HG03025 (cell line): ENCODE data around the gene KCNK16.

ENCODE experiments used
- ATAC-seq: cut with Tn5 transposase; IDR thresholded peaks from one replicate; pipeline ENCODE4 v1.9.1; 2021; ENCODE audit warnings: mild to moderate bottlenecking, moderate library complexity; ENCODE audit not compliant: unreplicated experiment, low FRiP score

The KCNK16 gene

DNA sequence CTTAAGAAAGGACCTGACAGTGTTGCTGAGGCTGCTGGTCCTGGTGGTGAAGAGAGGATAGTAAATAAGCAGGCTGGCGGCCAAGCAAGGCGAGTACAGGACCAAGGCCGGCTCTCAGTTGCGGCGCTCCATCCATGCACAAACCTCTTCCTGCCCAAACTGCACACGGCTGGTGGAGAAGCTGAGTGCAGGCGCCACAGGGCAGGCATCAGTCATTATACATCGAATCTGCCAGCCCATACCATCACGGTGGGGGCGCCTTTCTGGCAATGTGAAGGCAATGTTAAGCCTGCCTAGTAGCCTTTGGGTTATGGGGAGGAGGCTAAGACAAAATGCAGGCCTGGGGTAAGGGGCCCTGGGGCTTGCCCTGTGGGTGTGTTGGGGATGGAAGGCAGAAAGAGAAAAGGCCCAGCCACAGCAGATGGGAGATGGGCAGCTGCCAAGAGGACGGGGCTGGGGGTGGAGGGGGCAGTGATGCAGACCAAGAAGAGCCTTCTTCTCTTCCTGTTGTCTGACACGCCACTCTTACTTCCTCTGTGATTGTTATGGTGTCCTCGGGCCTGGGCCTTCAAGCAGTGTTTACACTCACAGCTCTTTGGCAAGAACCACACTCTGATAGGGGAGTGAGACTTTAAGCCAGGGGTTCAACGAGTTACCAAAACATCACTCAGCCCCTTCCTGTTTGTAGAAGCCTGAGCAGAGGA, 20.3 kb upstream of the KCNK16 start:
- no peak for ATAC-seq

GRCh38 chr6:39341937-39342336, 19.4 kb upstream of the KCNK16 start:
- ATAC-seq, result no peak

- no peak for ATAC-seq
Observed at GRCh38 chr6:39341352-39341751, 18.9 kb upstream of the KCNK16 start.

- no peak for ATAC-seq
Observed at GRCh38 chr6:39339868-39340550, 17.5 kb upstream of the KCNK16 start.

GRCh38 chr6:39339096-39339867, 16.8 kb upstream of the KCNK16 start:
- ATAC-seq, result no peak

DNA sequence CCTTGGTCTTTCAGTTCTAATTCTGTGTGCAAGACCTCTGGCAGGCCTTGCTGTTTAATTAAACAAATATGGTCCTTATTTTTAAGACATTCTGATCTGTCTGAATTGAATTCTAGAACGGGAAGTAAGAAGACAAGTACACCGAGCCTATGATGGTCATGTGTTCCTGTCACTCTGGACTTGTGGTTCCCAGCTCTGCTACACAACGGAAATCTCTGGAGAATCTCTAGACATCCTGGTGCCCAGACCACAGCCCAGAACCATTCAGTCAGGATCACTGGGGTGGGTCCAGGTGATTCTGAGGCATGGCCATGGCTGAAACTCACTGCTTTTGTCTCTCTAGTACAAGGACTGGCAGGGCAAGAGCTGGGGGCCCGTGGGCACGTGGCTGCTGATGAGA, 15.9 kb upstream of the KCNK16 start:
- ATAC-seq, result no peak

DNA sequence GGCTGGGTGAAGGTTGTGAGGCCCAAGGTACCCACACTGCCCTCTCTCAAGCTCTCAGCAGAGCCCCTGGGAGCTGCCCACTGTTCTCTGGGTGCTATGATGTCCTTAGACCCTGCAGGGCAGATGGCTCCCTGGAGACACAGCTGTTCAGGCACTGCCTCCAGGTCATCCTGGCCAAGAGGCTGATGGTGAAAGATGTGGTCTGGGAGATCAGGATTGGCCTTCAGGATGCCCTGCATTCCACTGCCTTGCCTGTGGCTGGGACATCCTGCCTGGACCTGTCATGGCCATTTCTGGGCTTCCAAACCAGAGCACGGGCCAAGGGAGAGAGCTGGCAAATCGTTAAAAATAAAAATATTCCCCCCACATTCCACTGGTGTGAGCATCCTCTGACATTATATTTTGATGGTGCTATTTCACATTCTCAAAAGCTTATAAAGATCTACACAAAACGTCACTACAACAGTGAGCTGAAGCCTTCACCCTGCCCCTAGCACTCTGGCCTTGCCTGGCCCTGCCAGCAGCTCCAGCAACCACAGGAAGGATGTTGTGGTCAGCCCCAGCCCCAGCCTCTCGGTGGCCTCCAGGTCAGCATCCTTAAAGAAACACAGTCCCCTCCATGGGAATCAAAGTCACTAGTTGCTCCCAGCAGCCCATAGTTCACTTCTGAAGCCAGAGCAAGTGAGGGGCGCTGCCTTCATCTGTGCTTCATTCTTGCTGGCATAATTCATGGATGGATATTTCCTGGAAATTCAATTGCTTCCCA, 13.5 kb upstream of the KCNK16 start:
- no peak for ATAC-seq

- ATAC-seq, result no peak
Observed at GRCh38 chr6:39333644-39334438, 11.3 kb upstream of the KCNK16 start.

DNA sequence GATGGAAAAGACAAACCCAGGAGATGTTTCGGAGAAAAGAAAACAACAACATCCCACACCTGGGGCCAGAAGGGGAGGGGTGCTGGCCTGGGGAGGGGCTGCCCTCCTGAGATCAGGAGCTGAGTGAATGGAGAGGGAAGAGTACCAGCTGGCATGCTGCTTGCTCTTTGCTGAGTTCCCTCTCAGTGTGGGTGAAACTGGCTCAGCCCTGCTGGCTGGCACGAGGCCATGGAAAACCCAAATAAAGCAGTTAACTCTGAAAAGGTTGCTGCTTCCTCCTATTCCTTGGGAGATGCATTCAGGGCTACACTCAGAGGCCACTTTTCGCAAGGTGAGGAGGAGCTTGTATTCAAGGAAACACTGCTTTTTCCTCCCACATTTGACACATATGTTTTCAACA, 8.0 kb upstream of the KCNK16 start:
- peak; percentile 7 for ATAC-seq

DNA sequence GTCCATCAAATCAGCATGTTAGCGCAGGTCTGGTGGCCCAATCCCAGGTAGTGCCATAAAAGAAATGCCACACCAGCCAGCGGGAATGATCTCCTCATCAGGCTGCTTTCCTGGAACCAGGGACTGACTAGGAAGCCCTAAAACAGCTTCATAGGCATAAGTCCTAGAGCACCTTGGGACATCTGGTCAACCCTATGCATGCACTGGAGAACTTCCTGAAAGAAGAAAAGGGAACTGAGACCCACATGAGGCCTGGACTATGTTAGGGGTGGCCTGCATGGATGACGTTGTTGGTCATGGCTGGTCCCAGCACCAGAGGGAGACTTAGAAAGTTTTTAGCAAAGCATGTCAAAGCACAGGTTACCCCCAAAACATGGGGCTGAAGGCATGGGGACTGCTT, 7.6 kb upstream of the KCNK16 start:
- peak; percentile 83 for ATAC-seq

GRCh38 chr6:39328066-39328465, 5.6 kb upstream of the KCNK16 start:
- no peak for ATAC-seq

DNA sequence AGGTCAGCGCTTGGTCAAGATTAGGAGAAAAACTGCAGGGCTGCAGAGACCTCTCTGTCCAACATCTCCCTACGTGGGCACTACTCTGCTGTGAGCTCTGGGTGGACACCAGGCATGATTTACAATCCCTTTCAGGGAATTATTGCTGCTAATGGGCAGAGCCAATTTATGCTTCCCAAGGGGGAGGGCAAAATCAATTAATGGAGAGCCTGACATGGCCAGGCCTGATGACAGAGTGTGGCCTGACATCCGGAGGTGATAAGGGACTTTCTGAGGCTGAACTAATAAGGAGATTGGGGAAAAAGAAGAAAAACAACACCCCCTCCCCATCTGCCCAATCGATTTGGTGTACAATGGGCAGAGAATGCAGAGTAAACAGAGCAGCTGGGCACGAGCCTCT, 5.0 kb upstream of the KCNK16 start:
- no peak for ATAC-seq

DNA sequence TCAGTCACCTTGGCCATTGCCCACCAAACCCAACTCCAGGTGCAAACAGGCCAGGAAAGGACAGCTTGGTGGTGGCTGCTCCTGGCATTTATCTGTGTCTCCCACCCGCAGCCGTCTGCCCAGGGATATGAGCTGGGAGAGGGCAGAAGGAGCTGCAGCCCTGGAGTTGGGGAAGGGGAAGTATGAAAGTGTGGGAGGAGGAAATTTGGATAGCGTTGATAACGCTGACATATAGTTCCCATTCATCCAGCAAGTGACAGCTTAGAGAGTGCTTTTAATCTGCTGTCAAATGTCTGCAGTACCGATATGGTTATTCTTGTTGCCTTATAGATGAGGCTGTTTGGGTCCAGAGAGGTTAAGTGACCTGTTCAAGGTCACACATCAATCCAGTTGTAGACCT, 741 bp downstream of the KCNK16 start:
- ATAC-seq, result no peak

DNA sequence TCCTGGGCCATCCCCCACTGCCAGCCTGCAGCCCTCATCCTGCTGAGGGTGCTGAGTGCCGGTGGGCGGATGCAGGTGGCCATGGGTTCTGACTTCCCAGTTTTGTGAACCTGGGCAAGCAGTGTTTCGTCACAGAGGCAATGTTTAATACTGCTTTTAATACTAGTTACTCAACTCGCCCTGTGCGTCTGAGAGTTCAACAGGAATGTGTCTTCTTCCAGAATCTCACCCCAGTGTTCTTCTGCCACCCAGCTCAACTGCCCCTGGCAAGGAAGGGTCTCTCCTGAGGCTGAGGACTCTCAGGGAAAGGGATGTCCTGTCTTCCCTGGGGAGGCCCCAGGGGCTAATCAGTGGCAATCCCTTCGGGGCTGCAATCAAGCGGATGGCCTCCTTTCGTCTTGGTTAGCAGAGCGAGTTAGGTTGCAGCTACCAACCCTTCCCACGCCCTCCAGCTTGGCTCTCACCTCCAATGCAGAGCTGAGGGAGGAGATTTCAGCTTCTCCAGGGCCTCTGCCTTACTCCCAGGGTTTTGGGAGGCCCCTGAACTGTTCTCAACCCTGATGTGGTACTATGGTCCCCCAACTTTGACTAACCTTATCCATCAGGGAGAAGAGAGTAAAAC, 2.0 kb downstream of the KCNK16 start:
- ATAC-seq, result no peak

DNA sequence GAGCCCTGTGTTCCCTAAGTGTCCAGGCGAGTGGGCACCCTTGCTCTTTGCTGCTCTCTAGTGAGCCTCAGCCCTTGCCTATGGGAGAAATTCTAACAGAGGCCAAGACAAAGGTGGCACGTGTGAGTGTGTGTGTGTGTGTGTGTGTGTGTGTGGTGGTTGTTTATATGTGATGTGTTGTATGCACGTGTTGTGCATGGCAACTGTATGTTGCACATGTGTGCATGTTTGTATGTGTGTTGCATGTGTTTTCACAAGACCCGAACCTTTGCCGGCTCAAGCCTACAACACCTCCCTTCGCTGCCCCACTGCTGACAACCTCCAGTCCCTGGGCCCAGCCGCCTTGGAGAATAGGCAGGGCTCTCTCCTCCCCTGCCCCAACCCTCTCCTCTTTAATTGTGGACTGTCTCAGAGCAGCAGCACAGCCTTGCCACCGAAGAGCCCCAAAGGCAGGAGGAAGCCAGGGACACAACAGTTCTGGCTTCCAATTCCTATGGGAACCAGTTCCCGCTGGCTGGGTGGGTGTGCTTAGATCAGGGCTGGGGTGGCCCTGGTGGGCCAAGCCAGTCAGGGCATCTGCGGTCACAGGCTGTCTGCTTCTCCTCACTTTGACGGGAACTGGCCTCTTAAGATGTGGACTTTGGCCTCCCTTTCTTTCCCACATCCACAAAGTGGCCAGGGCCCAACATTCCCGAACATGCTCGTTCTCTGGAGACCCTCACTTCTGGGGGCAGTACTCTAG, 2.7 kb downstream of the KCNK16 start:
- ATAC-seq, result no peak

DNA sequence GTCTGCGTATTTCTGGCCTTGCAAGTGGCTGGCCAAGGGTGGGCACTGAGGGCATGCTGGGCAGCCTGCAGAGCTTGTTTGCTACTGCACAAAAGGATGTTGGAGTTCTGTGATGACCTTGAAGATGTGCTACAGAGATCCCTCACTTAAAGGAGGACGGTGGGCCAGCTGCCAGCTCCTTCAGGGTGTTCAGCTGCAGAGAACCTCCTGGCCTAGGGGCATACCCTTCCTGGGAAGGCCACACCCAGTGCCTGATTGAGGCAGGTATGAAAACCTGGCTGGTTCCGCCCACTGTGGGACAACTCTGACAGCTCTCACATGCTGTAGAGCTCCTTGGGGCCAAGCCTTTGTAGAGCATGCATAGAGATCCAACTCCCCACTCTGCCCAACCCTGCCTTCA, 5.2 kb downstream of the KCNK16 start:
- no peak for ATAC-seq

GRCh38 chr6:39314273-39314795, 8.2 kb downstream of the KCNK16 start, which contains the start of gene KCNK17:
Gene KCNK17 (minus strand): TSS chr6:39314419. CDS start chr6:39314320, 99 bp downstream.
- no peak for ATAC-seq

DNA sequence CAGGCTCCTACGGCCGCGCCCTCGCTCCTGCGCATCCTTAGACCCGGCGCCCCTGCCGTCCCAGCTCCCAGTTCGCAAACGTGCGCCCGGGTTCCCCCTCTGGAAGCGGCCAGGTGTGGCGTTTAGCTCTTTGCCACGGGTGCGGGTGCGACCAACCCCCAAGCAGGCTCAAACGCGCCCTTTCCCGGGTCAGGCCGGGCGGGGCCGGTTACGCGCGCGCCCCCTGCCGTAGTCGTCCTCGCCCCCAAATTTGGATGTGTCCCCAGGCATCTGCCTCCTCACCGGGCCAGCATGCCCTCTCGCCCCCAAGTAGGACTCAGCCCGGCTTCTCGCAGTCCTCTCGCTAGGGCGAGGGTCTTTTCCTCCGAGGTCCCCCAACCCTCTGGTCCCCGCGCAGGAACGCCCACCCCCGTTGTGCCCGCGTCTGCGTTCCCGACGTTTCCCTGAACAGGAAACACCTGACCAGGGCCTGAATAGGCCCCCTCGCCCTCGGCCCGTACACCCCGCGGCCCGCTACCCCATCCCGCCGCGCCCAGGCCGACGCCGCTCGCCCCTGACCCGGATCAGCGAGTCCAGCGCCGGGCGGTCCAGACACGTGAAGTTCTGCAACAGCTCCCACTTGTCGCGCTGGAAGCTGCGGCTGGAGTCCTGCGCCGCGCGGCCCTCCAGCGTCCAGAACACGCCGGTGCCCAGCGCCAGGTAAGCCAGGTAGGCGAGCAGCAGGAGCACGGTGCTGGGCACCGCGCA, 8.8 kb downstream of the KCNK16 start:
- ATAC-seq, result no peak
